CD4-positive, alpha-beta T cell (primary cell): ENCODE measurements around the gene IL18R1. TPM values are rescaled to one million over a fixed set of nuclear protein-coding genes. Genes with fewer than 3 reads are reported as not detected.

Source experiments
- ATAC-seq: fragments of 200-7000 bp; cut with Tn5 transposase; one replicate; pipeline ENCODE4 v1.10.0; 2022; ENCODE audit warnings: mild to moderate bottlenecking; ENCODE audit not compliant: poor library complexity
- CTCF ChIA-PET: fragments of 350-600 bp; sonication (Branson Sonifier 250); formaldehyde crosslinking; loops from one replicate; lab custom pipeline; 2021; ENCODE audit warnings: antibody characterized with exemption, inconsistent platforms; lab: Charles Lee
- POLR2A ChIA-PET: fragments of 350-600 bp; sonication (Branson Sonifier 250); formaldehyde crosslinking; loops from one replicate; lab custom pipeline; 2021; ENCODE audit warnings: antibody characterized with exemption, inconsistent platforms; lab: Charles Lee
- DNase-seq, 14 experiments: peaks; one replicate each; pipeline ENCODE4 v3.0.0-alpha.2; 2013 to 2020; ENCODE audit warnings: mixed read lengths in 2 of 14
- H3K27ac ChIP-seq, 2 donors: one replicate each; pipeline versions ENCODE4 v1.5.1 to v1.7.0; 2013; ENCODE audit warnings: low read length in 2 of 2, low read depth in 1 of 2, mild to moderate bottlenecking in 1 of 2
- H3K27me3 ChIP-seq, 2 experiments: 1 replicate in 1 of 2; 2 replicates in 1 of 2; pipeline versions ENCODE4 v1.6.1 to v1.7.0; 2013; ENCODE audit warnings: low read length in 2 of 2, control low read depth in 1 of 2, mild to moderate bottlenecking in 1 of 2, moderate library complexity in 1 of 2; ENCODE audit not compliant: insufficient read depth in 2 of 2, control insufficient read depth in 1 of 2
- H3K36me3 ChIP-seq: one replicate; pipeline ENCODE4 v1.6.1; 2013; ENCODE audit warnings: low read length, control low read depth; ENCODE audit not compliant: insufficient read depth
- H3K4me1 ChIP-seq: one replicate; pipeline ENCODE4 v1.6.1; 2013; ENCODE audit warnings: low read length, control low read depth; ENCODE audit not compliant: insufficient read depth
- H3K4me3 ChIP-seq: one replicate; pipeline ENCODE4 v1.5.1; 2013; ENCODE audit warnings: mild to moderate bottlenecking, low read length, moderate library complexity
- H3K9me3 ChIP-seq, 2 experiments: 1 replicate in 1 of 2; 2 replicates in 1 of 2; pipeline versions ENCODE4 v1.6.1 to v1.7.0; 2013; ENCODE audit warnings: low read length in 2 of 2, mild to moderate bottlenecking in 2 of 2, control low read depth in 1 of 2, moderate library complexity in 1 of 2; ENCODE audit not compliant: control insufficient read depth in 1 of 2, insufficient read depth in 1 of 2
- H3K27ac Mint-ChIP-seq: one replicate; pipeline ENCODE4 v1.8.0; 2020; ENCODE audit warnings: mixed read lengths
- H3K27me3 Mint-ChIP-seq: one replicate; pipeline ENCODE4 v1.8.0; 2021; ENCODE audit warnings: mixed read lengths
- H3K36me3 Mint-ChIP-seq: one replicate; pipeline ENCODE4 v1.8.0; 2021; ENCODE audit warnings: low read depth, mixed read lengths
- H3K4me1 Mint-ChIP-seq: one replicate; pipeline ENCODE4 v1.8.0; 2021; ENCODE audit warnings: low read depth, mixed read lengths
- H3K4me3 Mint-ChIP-seq: one replicate; pipeline ENCODE4 v1.8.0; 2020; ENCODE audit warnings: mild to moderate bottlenecking, mixed read lengths
- H3K9me3 Mint-ChIP-seq: one replicate; pipeline ENCODE4 v1.8.0; 2020; ENCODE audit warnings: mixed read lengths
- CTCF ChIP-seq: fragments of 200-600 bp; IDR thresholded peaks from one replicate; pipeline ENCODE4 v1.8.0; 2022; ENCODE audit warnings: antibody characterized with exemption, mild to moderate bottlenecking
- intact Hi-C, 2 experiments: fragments of 100-400 bp; cut with DNase I in 1 of 2; cut with micrococcal nuclease in 1 of 2; formaldehyde crosslinking; loops; one replicate each; pipeline versions ENCODE4 v1.15.1 to v1.9.0; 2023 to 2025; cut with DNase I, micrococcal nuclease
- total RNA-seq, 174 experiments: library from RNA in 2 of 174; stranded (reverse) in 2 of 174; gene quantifications; one replicate each; pipeline ENCODE4 v1.2.3 and lab custom pipeline; 2021 to 2026

IL18R1 gene
- total RNA-seq, 2 experiments from 2014 or later: 7.6 to 9.1 TPM

GRCh38 chr2:102386004-102386403 is 30.4 kb downstream of the IL18R1 start:
- no peak for ATAC-seq
- Mint-ChIP-seq H3K27me3 (no peaks in the 10 kb centered on the region), H3K27ac (no peak overlapping the region), H3K4me3 (no peak overlapping the region), H3K4me1 (peaks cover 1% of the 10 kb centered on the region), H3K36me3 (peaks cover 46% of the 10 kb centered on the region), H3K9me3 (peaks cover 10% of the 10 kb centered on the region)
- no peak overlapping the region for H3K27ac ChIP-seq
- DNase-seq: no peak
- intact Hi-C loops: loop anchor here in 1 of 2 experiments (5.0 kb wide), 1 partner anchor 39 kb away; no protein-coding TSS in a partner anchor
- CTCF ChIA-PET: interaction anchor here (1.0 kb wide), 2 partner anchors 16 to 17 kb away, joined by 3 read pairs; no protein-coding TSS in a partner anchor
- peaks cover 10% of the 10 kb centered on the region for H3K36me3 ChIP-seq
- H3K4me1 ChIP-seq: peaks cover 2% of the 10 kb centered on the region
- no peak overlapping the region for H3K4me3 ChIP-seq
- POLR2A ChIA-PET: no interaction called here
- no peak for TF ChIP-seq CTCF
- peaks cover 3 to 20% of the 10 kb centered on the region in 2 experiments for H3K9me3 ChIP-seq
- no peaks in the 10 kb centered on the region for H3K27me3 ChIP-seq

- ATAC-seq: no peak
- no peak overlapping the region for H3K27ac ChIP-seq
- CTCF ChIA-PET: no interaction called here
- POLR2A ChIA-PET: no interaction called here
- peaks cover 39% of the 10 kb centered on the region for H3K36me3 Mint-ChIP-seq
- H3K9me3 Mint-ChIP-seq: peaks cover 10% of the 10 kb centered on the region
- no peak for DNase-seq
- peaks cover 3 to 20% of the 10 kb centered on the region in 2 experiments for H3K9me3 ChIP-seq
- peaks cover 10% of the 10 kb centered on the region for H3K36me3 ChIP-seq
- intact Hi-C loops: loop anchor here in 1 of 2 experiments (5.0 kb wide), 1 partner anchor 40 kb away; no protein-coding TSS in a partner anchor
- H3K27me3 Mint-ChIP-seq: no peaks in the 10 kb centered on the region
- no peak for TF ChIP-seq CTCF
- H3K4me1 ChIP-seq: peaks cover 4% of the 10 kb centered on the region
- H3K27ac Mint-ChIP-seq: no peak overlapping the region
- H3K4me1 Mint-ChIP-seq: peaks cover 11% of the 10 kb centered on the region
- H3K27me3 ChIP-seq: no peaks in the 10 kb centered on the region
- no peak overlapping the region for H3K4me3 Mint-ChIP-seq
- H3K4me3 ChIP-seq: no peak overlapping the region
Observed at GRCh38 chr2:102386867-102387541, 31.4 kb downstream of the IL18R1 start.

DNA sequence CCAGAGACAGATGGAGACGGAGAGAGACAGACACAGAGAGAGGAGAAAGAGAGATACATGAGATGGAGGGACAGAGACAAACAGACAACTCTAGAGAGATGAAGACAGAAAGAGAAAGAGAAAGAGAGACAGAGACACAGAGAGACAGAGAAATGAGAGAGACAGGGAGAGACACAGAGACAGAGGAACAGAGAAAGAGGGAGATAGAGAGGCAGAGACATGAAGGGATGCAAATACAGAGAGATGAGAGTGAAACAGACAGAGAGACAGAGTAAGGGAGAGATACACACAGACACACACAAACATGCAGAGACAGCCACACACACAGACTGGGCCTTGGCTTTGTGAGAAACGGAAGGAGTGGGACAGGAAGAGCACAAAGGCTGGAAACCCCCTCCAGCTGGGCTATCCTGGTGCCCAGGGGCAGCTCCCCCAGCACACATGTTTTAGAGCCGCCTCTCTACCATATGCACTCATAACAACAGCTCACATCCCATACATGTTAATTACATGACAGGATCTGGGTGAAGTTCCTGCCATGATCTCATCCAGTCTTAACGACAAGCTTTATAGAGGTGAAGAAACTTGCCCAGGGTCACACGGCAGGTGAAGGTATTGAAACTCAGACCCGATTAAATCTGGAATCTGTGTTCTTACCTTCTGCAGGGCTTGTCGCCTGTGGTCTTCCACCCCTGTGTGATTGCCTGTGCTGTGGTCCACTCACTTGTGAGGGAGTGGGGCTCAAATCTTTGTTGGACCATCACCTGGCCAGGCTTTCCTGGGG is 32.4 kb downstream of the IL18R1 start:
- Mint-ChIP-seq H3K4me1 (peaks cover 15% of the 10 kb centered on the region), H3K4me3 (no peak overlapping the region), H3K27me3 (no peaks in the 10 kb centered on the region), H3K9me3 (peaks cover 8% of the 10 kb centered on the region), H3K36me3 (peaks cover 30% of the 10 kb centered on the region), H3K27ac (no peak overlapping the region)
- CTCF ChIA-PET: no interaction called here
- Histone ChIP-seq H3K27me3 (no peaks in the 10 kb centered on the region), H3K4me3 (no peak overlapping the region), H3K4me1 (peaks cover 4% of the 10 kb centered on the region), H3K9me3 (peaks cover 3 to 14% of the 10 kb centered on the region in 2 experiments), H3K36me3 (peaks cover 7% of the 10 kb centered on the region), H3K27ac (no peak overlapping the region)
- no peak for ATAC-seq
- POLR2A ChIA-PET: no interaction called here
- intact Hi-C loops: loop anchor here in 1 of 2 experiments (5.0 kb wide), 1 partner anchor 41 kb away; no protein-coding TSS in a partner anchor
- no peak for DNase-seq
- TF ChIP-seq CTCF: no peak
